ENCODE data around the gene NPB.

NPB gene

GRCh38 chr17:81900181-81900820 lies 1.7 kb upstream of the NPB start:
- no peak for TF ChIP-seq GATA3 (IDR thresholded peaks at IDR 0.05; ENCODE audit: low read depth, low read length)
- no peak for TF ChIP-seq GATA2 (IDR thresholded peaks at IDR 0.05; ENCODE audit: low read depth, low read length)

- TF ChIP-seq GATA2 (IDR thresholded peaks at IDR 0.05; ENCODE audit: low read depth, low read length) (no peak), GATA3 (IDR thresholded peaks at IDR 0.05; ENCODE audit: low read depth, low read length) (no peak)
These were observed 643 bp upstream of the NPB start for GRCh38 chr17:81901167-81902022.

- no peak for TF ChIP-seq GATA2 (IDR thresholded peaks at IDR 0.05; ENCODE audit: low read depth, low read length)
- no peak for TF ChIP-seq GATA3 (IDR thresholded peaks at IDR 0.05; ENCODE audit: low read depth, low read length)
These were observed 796 bp downstream of the NPB start for GRCh38 chr17:81902653-81903414.

DNA sequence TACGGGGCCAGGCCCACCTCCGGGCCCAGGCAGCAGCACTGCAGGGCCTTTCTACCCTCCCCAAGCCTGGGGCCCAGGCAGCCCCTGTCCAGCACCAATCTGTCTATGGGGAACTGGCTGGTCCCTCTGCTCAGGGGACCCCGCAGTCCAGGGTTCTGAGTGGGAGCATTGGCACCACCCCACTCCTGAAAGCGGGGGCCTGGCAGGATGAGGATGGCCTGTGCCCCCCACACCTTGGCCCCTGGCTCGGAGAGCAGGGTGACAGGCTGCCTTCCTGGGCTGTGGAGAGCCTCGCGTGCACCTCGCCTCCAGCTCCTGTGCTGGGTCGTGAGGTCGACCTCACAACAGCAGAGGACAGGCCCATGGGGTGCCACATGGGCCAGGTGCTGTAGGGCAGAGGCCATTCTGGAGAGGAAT lies 1.4 kb downstream of the NPB start:
- TF ChIP-seq GATA3 (IDR thresholded peaks at IDR 0.05; ENCODE audit: low read depth, low read length), result no peak
- no peak for TF ChIP-seq GATA2 (IDR thresholded peaks at IDR 0.05; ENCODE audit: low read depth, low read length)

DNA sequence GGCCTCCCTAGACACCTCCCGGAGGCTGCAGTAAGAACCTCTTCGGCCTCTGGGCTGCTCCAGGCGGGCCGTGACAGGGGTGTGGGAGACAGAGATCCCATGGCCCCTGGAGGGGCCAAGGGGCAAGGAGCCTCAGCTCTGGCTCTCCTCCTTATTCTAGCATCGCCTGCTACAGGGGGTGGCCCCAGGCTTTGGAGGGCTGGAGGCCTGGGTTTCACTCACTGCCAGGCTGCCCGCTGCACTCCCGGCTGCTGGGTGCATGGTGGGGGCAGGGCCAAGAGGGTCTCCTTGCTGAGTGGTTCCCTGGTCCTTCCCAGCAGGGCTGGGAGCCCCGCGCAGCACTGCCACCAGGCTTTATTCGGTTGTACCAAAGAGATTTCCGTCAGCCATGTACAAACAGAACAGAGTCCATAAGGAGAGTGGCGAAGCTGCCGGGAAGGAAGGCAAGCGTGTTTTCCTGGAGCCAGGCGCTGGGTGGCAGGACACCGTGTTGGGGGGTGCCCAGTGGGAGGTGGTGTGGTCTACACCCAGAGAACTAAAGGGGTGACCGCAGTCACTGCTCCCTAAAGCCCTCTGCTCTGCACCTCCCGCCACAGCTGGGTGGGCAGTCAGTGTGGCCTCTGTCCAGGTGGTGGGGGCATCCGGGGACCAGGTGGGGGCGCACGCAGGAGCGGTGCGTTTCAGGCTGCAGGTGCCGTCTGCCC lies 2.0 kb downstream of the NPB start:
- TF ChIP-seq GATA2 (IDR thresholded peaks at IDR 0.05; ENCODE audit: low read depth, low read length), result no peak

- TF ChIP-seq GATA3 (IDR thresholded peaks at IDR 0.05; ENCODE audit: low read depth, low read length), result no peak
These were observed 2.8 kb downstream of the NPB start for GRCh38 chr17:81904600-81905423.

GRCh38 chr17:81905424-81905875 lies 3.4 kb downstream of the NPB start:
- TF ChIP-seq GATA3 (IDR thresholded peaks at IDR 0.05; ENCODE audit: low read depth, low read length), result no peak
- TF ChIP-seq GATA2 (IDR thresholded peaks at IDR 0.05; ENCODE audit: low read depth, low read length), result no peak

DNA sequence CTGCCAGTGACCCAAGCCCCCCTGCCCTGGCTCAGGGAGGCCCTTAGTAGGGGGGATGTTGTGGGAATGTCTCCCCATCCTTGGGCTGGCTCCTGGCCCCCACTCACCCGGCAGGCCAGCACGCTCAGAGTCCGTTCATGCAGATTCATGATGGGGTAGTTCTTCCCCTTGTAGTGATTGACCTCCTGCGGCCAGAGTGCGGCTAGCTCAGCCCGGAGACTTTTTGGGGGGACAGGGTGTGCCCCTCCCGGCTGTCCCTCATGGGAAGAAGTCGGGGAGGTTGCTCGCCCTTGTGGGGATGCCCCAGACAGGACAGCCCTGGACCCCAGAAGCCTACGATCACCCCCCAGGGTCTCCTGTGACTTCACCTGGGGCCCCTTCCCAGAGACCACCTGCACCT lies 4.0 kb downstream of the NPB start:
- TF ChIP-seq GATA2 (IDR thresholded peaks at IDR 0.05; ENCODE audit: low read depth, low read length) (no peak), GATA3 (IDR thresholded peaks at IDR 0.05; ENCODE audit: low read depth, low read length) (no peak)

DNA sequence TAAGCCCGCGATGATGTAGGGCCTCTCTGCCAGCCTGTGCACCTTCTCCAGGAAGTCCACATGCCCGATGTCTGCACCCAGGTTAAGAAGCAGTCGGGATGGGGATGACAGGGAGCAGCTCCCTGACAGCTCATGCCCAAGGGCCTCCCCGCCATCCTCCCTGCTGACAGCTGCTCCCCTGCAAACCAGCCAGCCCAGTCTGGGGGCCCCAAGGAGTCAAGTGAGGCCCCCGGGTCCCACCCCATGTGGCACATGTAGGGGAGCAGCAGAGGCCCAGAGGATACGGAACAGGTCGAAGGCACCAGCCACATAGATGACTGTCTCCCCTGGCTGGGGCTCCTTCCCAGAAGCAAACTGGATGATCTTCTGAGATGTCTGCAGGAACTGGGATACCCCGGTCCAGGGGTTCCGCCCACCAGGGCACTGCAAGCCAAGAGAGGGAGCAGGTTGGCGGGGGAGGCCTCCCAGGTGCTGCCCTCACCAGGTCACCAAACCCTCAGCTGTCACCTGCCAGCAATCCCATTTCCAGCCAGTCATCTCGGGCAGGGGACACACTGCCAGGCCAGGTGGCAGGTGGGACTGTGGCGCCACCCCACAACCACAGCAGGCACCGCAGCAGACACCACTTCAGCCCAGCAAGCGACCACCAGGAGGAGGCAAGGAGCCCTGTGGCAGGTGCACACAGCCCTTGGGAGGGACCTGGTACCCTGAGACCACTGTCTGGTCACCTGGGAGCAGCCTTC lies 4.6 kb downstream of the NPB start:
- no peak for TF ChIP-seq GATA2 (IDR thresholded peaks at IDR 0.05; ENCODE audit: low read depth, low read length)
- no peak for TF ChIP-seq GATA3 (IDR thresholded peaks at IDR 0.05; ENCODE audit: low read depth, low read length)

DNA sequence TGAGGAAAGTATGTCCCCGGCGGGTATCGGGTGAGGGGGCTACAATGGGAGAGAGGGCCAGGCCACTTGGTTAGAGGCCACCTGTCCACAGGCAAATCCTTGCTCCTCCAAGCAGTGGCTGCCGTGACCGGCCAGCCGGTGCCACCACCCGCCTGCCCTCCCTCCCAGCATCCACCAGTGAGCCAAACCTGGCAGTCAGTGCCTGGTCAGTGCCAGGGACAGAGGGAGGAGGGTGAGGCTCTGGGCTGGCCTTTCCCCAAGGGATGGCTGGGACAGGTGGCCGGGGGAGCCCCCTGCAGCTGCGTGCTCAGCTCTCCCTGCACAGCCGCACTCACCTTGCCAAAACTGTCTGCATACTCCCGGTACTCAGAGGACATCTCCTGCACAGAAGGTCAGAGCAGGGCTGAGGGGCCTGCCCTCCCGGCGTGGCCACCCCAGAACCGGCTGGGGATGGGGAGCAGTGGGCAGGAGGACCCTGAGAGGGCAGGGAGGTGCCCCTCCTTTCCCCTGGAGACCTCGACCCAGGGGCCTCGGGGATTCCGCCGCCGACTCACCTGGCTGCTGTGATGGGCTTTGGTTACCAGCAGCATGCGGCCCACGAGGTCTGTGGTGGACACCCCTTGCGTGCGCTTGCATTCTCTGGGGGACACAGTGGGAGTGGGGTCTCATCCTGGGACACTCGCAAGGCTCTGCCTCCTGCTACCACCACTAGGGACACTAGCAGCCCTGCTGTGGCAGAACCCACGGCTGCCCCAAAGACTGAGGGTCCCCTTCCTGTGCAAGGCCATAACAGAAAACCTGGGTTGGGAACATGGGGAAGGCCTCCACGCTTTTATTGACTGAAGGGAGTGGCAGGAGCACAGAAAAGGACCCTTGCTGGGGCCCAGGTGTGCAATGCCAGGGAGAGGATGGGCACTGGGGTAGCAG lies 5.4 kb downstream of the NPB start:
- TF ChIP-seq GATA2 (IDR thresholded peaks at IDR 0.05; ENCODE audit: low read depth, low read length), result no peak
- no peak for TF ChIP-seq GATA3 (IDR thresholded peaks at IDR 0.05; ENCODE audit: low read depth, low read length)

GRCh38 chr17:81908793-81909192 lies 6.8 kb downstream of the NPB start:
- TF ChIP-seq GATA2 (IDR thresholded peaks at IDR 0.05; ENCODE audit: low read depth, low read length) (no peak), GATA3 (IDR thresholded peaks at IDR 0.05; ENCODE audit: low read depth, low read length) (no peak)

DNA sequence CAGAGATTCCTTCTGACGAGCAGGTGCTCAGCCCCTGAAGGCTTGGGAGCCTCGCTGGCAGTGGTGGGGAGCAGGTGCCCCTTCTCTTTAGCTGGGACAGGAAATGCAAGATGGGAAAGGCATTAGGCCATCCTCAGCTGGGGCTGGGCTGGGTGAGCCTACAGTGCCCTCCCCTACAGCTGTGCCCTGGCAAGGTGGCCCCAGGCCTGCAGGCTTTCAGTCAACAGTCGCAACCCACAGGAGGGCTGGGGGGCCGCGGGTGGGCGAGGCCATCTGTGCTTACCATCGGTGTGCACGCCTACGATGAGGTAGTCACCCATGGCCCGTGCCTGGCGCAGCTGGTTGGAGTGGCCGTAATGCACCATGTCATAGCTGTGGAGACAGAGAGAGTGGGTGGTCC lies 7.2 kb downstream of the NPB start:
- TF ChIP-seq GATA2 (IDR thresholded peaks at IDR 0.05; ENCODE audit: low read depth, low read length) (no peak), GATA3 (IDR thresholded peaks at IDR 0.05; ENCODE audit: low read depth, low read length) (no peak)

Measured in SH-SY5Y (cell line).